ENCODE results near the gene DDX51. TPM values are rescaled to one million over a fixed set of nuclear protein-coding genes. Genes with fewer than 3 reads are reported as not detected.

The DDX51 gene
- total and polyA plus RNA-seq, 4 donors, result 2.5 to 7.5 (median 5.5) TPM

GRCh38 chr12:132102297-132102696, 41.8 kb downstream of the DDX51 start:
- H3K4me3 ChIP-seq (ENCODE audit: low read depth in 1 of 3, low read length in 3 of 3), result no peak overlapping the region
- 97% methylated on average over 9 of the region's 9 CpGs for WGBS
- no peak overlapping the region for H3K27ac ChIP-seq (ENCODE audit: low read depth in 1 of 2, low read length in 2 of 2)
- peaks cover 2 to 14% (median 7%) of the 10 kb centered on the region in 4 donors for H3K36me3 ChIP-seq (ENCODE audit: control insufficient read depth in 4 of 4, insufficient read depth in 3 of 4, low read depth in 1 of 4, low read length in 3 of 4)
- no peaks in the 10 kb centered on the region for H3K4me1 ChIP-seq (ENCODE audit: control insufficient read depth in 4 of 4, insufficient read depth in 4 of 4, low read length in 3 of 4)
- DNase-seq (ENCODE audit: low spot score), result no peak
- no peak for TF ChIP-seq YY1 (IDR thresholded peaks at IDR 0.05)
- no peak for TF ChIP-seq JUND (IDR thresholded peaks at IDR 0.05)
- no peak for TF ChIP-seq FOXA1 (IDR thresholded peaks at IDR 0.05)
- no peak for TF ChIP-seq GABPA (IDR thresholded peaks at IDR 0.05 in 1 of 2, conservative IDR thresholded peaks at IDR 0.05 in 1 of 2)
- no peak for TF ChIP-seq REST (IDR thresholded peaks at IDR 0.05)
- TF ChIP-seq ZBTB33 (IDR thresholded peaks at IDR 0.05), result no peak
- TF ChIP-seq EGR1 (IDR thresholded peaks at IDR 0.05; ENCODE audit: low read depth in 2 of 2), result no peak
- no peak for TF ChIP-seq RXRA (IDR thresholded peaks at IDR 0.05)
- no peak for TF ChIP-seq ATF3 (IDR thresholded peaks at IDR 0.05)
- no peak for TF ChIP-seq CTCF (IDR thresholded peaks at IDR 0.05; ENCODE audit: low read depth, low read length, missing input control)
- no peak for TF ChIP-seq TAF1 (conservative IDR thresholded peaks at IDR 0.05)
- no peak for TF ChIP-seq SP1 (IDR thresholded peaks at IDR 0.05)
- TF ChIP-seq FOXA2 (IDR thresholded peaks at IDR 0.05), result no peak
- no peak for TF ChIP-seq MAX (IDR thresholded peaks at IDR 0.05)
- TF ChIP-seq RAD21 (IDR thresholded peaks at IDR 0.05), result no peak
- no peak for TF ChIP-seq HNF4G (IDR thresholded peaks at IDR 0.05)
- no peak for TF ChIP-seq HNF4A (conservative IDR thresholded peaks at IDR 0.05)
- no peak for TF ChIP-seq NR2F2 (IDR thresholded peaks at IDR 0.05)
- no peak overlapping the region for H3K9ac ChIP-seq (ENCODE audit: low read depth in 1 of 2, low read length in 2 of 2)
- no peaks in the 10 kb centered on the region for H3K9me3 ChIP-seq (ENCODE audit: control insufficient read depth in 4 of 4, low read length in 3 of 4)
- H3K27me3 ChIP-seq (ENCODE audit: control insufficient read depth in 4 of 4, insufficient read depth in 4 of 4, low read length in 3 of 4), result no peaks in the 10 kb centered on the region

Data from liver (tissue), 9 donors.